GM18858 (cell line): ENCODE data around the gene COL12A1.

Source experiments
- ATAC-seq: cut with Tn5 transposase; IDR thresholded peaks from one replicate; pipeline ENCODE4 v1.9.1; 2021; ENCODE audit not compliant: unreplicated experiment

Gene COL12A1

DNA sequence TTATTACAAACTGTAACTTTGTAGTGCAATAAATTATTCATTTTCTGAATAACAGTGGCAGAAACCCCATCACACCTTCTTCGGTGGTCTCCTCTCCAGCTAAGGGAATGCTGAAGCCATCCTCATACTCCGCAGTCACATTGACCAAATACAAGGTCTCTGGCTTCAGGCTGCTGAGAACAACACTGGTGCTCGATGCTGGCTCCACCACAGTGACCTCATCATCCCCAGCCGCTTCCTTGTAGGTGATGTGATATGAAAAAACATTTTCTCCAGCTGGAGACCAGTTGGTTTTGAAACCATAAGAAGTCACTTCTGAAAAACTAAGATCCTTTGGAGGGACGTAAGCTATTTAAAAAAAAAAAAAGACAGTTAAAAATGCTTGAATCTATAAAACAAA, 25.0 kb downstream of the COL12A1 start:
- no peak for ATAC-seq

DNA sequence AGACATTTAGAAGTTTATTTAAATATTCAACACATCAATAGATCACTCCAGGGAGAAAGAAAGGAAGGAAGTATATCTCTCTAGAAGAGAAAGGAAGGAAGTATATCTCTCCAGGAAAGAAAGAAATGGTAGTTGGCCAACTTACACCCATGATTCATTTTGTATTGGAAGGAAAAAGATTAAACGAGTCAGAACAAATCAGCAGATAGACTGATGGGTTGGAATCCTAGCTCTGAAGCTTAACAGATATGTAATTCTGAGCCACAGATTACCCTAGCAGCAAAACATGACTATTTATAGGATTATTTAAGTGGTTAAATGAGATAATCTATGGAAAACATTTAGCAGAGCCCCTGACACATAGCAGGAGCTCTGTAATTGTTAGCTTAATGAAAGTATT, 27.1 kb downstream of the COL12A1 start:
- ATAC-seq, result no peak

DNA sequence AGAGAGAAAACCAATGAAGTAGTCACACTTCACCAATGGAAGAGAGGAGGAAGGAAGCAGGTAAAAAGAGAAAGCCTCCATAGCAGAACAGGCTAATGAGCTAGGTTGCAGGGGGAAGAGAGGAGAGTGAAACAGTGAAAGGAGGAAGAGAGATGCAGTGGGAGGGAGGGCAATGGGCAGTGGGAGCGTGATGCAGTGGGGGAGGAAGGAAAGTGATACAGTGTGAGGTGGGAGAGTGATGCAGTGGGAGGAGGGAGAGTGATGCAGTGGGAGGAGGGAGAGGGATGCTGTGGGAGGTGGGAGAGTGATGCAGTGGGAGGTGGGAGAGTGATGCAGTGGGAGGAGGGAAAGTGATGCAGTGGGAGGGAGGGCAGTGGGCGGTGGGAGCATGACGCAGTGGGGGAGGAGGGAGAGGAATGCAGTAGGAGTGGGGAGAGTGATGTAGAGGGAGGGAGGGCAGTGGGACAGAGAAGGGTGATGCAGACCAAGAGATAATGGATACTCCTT, 29.7 kb downstream of the COL12A1 start:
- no peak for ATAC-seq

DNA sequence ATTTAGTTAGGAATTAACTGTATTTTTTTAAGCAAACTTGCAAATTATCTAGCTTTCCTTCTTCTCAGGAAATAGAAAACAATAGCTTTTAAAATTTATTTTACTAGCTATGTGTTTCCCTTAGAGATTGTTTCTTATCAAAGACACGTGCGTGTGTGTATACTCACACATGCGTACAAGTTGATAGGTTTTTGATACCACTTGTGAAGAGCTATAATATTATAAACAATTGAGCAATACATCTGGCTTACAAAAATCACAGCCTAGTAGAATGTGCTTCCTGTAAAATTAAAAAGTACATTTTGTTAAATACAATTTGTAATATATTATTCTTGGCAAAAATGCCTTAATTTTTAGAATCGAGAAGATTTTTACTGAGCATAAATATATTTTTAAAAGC, 33.9 kb downstream of the COL12A1 start:
- no peak for ATAC-seq

DNA sequence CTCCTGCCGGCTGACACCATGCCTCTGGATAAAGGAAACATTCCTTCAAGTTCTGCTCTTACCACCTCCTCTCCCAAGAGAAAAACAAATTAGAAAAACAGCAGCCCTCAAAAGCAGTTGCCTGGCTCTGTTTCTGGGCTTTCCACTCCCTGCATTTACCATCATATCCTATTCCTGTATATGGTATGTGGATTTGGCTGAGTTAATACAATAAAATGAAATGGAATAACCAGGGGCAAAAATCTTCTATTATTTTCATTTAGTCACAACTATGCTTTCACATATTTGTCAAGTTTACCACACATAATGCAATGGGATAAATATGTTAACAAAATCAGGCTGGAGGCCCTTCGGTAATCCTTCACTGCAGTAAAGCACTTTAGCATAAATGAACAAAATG, 34.3 kb downstream of the COL12A1 start:
- no peak for ATAC-seq

DNA sequence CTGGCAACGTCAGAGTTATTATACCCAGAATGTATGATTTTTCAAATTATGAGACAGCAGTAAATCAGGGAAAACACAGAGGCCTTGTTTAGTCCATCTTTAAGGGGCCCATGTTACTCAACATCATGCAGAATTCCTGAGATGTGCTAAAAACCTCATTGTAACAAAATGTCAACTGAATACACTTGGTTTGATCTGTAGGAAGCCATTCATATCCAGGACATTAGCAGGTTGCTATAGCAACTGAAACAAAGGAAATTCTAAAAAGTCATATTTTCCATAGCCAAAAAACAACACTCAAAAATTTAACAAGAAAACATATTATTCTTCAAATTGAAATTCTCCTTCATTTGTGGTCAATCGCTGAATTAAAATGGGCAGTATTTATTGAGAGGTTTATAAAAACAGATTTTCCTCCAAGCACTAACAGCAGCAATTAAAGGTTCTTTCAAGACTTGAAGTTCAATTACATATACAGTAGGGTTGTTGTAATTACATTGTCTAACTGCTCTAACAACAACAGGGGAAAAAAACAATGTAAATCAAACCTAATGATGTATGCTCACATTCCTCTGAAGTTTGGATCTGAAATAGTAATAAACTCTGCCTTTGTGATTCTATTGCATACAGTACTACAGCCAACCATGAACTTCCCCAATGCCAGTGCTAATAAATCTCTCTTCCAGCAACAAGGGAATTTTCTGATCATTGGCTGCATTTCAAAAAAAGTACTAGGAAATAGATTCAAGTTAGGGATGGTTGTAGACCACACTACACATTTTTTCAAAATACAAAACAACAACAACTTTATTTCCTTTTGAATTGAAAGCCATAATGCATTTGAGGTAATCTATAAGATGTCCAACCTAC, 34.9 kb downstream of the COL12A1 start:
- no peak for ATAC-seq

DNA sequence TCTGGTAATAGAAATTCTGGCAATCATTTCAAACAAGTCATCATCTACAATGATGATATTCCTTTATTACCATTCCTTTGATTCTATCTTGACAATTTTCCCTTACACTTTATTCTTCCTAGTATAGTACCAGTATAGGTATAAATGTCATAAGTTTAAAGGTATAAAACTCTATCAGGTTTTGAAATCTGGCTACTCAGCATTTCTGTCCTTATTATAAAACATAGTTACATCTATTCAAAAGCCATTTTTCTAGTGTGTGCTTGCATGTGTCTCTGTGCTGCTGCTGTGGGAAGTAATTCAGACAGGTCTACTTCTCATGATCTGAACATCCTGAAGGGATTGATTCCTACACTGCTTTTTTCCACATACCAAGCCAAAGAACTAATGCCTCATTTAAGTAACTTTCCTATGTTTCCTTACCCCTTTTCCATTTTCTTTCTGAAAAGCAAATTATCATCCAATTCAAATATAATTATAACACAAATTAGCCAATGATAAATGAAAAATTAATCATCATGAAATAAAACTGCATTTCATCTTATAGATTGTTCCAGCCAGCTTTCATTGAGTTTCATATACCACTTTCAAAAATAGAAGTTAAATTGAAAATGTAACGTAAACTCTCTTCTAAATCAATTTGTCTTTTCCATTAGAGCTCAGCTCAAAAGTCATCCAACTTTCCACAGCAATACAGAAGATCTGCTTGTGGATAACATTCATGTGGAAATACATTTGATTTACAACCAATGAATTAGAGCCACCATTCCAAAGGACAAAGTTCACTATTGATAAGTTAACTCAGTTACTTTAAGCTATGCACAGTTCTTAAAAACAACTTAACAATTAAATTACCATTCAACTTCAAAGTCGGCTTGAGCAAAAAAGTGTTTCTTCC, 35.9 kb downstream of the COL12A1 start:
- ATAC-seq, result no peak

GRCh38 chr6:75167851-75168250, 38.0 kb downstream of the COL12A1 start:
- no peak for ATAC-seq

DNA sequence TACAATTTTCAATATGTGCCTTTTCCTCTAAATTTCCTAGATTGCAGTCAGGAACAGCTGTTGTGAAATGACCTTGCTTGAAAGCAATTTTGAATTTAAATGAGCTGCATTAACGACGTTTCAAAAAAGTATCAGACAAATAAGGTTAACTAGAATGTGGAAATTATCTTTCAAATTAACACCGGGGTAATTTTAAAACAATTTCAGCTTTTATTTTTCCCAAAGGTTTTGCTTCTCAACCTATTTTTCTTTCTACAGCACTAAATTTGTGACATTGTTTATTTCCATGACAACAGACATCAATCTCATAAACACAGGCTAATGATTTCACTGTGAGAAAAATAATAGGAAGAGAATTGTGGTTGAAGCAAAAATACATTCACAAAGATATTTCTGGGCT, 38.5 kb downstream of the COL12A1 start:
- ATAC-seq, result no peak

- ATAC-seq, result no peak
Measured at GRCh38 chr6:75166773-75167172, 39.1 kb downstream of the COL12A1 start.

- ATAC-seq, result no peak
Measured at GRCh38 chr6:75166236-75166635, 39.6 kb downstream of the COL12A1 start.

- ATAC-seq, result no peak
Measured at GRCh38 chr6:75158176-75158575, 47.7 kb downstream of the COL12A1 start.

DNA sequence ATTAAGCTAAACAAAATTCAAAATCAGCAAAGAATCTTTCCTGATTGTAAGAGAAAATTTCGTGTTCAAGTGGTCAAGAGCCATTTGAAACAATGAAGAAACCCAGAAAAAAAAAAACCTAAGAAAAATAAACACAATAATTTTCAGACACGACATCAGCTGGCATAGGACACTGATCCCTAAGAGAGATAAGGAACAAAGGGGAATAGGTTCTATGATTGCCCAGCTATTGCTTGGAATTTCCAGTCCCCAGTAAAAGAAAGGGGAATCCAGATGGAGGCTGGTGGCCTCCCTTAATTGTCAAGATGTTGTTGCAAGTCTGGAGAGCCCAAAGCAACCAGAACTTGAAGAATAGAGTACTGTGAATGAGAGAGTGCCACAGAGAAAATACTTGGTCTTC, 48.5 kb downstream of the COL12A1 start:
- ATAC-seq, result no peak

DNA sequence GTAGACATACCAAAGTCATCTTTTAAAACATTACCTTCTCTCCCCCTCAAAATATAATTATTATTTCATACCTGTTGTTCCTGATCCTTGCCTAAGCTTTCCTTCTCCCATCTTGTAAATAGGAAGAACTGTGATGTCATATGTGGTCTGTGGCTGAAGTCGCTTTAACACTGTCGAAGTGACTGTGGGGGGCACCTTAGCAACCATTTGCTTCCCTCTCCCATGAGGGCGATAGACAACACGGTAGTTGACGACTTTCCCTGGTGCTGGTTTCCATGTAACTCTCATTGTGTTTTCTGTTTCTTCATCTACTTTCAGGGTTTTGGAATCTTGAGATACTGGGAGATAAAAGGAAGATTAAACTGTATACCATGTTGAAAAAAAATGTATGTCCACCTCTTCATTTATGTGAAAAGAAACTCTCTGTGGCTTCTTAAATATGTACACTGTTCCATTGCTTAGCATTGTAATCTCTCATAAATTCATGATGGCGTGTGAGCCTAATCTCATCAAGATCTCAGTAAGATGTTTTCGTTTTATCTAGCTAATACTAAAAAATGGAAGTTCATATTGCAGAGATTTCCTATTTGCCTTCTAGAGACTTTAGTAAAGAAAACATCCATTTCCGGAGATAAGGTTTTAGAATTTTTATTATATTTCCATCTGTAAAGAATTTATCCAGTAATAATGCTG, 49.5 kb downstream of the COL12A1 start:
- ATAC-seq, result no peak

DNA sequence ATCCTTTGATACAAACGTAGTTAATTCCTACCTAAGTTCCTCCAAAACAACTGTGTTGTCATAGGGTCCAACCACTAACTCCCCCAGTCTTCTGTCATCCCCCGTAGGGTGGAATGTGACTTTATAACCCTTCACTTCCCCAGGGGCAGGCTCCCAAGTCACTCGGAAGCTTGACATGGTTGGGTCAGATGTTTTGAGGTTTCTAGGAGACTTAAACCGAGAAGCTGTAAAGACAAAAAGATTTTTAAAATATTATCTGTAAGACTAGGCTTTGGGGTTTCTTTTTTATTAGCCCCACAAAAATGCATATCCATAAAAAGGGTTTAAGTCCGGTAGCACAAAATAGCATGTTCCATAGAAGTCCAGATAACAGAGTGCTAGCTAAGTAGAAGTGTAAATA, 50.2 kb downstream of the COL12A1 start:
- ATAC-seq, result no peak

GRCh38 chr6:75154973-75155372, 50.9 kb downstream of the COL12A1 start:
- ATAC-seq, result no peak

DNA sequence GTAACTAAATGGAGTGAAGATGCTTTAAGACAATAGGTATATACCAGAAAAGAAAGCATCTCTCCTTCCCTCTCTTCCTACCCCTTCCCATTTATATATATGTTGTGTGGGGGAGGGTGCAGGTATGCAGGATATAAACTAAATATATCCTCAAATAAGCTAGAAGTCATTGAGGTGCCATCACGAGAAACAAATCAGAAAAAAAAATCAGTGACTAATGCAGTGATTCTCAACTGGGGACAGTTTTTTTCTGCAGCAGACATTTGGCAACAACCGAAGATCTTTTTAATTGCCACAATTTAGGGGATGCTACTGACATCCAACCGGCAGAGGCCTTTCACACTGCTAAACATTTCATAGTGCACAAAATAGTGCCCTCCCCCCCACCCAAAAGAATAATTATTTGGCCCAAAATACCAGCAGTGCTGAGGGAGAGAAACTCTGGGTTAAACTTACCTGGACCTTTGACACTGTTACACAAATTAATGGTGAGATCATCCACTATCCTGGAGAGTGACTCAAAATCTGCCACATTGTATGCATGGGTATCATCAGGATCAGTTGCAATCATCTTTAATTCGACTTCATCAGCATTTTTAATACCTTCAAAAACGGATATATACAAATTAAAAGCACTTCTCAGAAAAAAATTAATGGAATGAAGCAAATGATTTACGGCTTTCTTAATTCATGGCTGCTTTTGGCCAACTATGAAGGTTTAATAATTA, 55.0 kb downstream of the COL12A1 start:
- ATAC-seq, result no peak

DNA sequence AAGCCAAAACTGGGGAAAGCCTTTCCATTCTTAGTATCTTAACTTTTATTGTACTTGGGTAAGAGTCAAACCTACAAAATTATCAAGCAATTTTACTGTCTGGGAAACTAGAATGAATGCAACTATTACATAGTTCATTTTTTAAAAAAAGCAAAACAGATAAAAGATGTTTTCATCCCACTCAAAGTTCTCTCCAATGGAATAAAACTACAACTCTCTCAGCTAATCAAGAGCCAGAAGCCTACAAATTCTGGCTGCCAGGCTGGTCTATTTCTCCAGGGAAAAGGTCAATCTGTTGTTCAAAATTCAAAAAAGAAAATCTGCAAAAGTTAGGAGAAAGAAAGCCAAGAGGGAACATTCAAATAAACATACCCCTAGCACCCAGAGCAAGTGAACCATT, 56.2 kb downstream of the COL12A1 start:
- ATAC-seq, result no peak

GRCh38 chr6:75149240-75149639, 56.6 kb downstream of the COL12A1 start:
- ATAC-seq, result no peak

DNA sequence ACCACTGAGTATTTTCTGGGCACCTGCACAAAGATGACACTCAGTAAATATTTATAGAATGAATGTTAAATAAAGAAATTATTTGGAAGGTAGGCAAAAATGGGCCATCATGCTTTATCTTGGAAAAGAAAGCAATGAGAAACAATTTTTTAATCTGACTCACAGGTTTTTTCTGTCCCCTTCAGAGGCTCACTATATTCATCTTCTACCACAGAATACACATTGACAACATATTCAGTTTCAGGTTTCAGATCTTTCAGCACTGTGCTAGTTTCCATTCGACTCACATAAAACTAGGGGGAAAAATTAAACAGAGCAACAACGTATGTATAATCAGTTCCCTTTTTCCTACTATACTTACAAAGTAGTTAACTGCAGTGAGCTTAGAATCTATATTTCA, 58.3 kb downstream of the COL12A1 start:
- ATAC-seq, result peak; percentile 100

- no peak for ATAC-seq
Measured at GRCh38 chr6:75145976-75146375, 59.9 kb downstream of the COL12A1 start.
